OCI-LY1 (cell line): ENCODE data around the gene MNAT1.

Source experiments
- EZH2 ChIP-seq: fragments of 200-600 bp; sonication (generic), shearing (Covaris generic); IDR thresholded peaks from 2 replicates; pipeline ENCODE4 v1.8.0; 2017; ENCODE audit warnings: borderline replicate concordance, mixed run types, mild to moderate bottlenecking, antibody characterized with exemption, low read length, moderate library complexity, mixed read lengths
- TF ChIP-seq, protein P1 (sequence below): fragments of 200-600 bp; sonication (generic), shearing (Covaris generic); IDR thresholded peaks from 2 replicates; pipeline ENCODE4 v1.5.1; 2017; ENCODE audit warnings: mild to moderate bottlenecking, antibody characterized with exemption, low read length, moderate library complexity, mixed read lengths

DNA sequence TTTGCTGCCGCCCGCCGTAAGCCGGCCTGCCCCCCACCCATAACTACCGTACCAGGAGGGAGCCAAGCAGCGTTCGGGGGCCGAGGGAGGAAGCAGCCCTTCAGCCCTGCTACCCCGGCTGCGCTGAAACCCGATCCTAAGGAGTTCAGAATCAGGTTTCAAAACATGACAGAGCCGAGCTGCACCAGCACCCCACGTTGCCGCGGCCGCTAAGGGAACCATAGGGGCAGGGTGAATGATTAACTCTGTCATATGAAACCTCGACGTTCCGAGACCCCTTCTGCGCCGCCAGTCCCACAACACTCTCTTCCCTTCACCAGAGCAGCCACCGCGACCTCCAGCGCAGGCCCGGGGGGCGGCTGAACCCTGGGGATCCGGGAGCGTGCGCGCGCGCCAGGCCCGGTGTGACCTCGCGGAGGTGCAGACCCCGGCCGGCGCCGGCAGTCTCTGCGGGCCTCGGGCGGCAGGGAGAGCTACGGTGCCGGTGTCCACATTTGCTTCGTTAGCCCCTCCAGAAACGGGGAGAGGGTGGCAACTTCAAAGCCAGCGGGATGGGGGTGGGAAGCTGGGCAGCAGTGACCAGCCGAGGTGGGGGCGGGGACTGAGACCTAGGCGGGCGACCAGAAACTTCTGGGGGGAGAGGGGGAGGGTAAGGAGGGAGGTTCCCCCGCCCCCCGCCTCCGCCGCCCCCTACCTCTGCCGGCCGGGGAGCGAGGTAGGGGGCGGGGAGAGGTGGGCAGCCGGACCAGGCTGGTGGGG, 12.0 kb upstream of the MNAT1 start:
- TF ChIP-seq, protein P1, sequence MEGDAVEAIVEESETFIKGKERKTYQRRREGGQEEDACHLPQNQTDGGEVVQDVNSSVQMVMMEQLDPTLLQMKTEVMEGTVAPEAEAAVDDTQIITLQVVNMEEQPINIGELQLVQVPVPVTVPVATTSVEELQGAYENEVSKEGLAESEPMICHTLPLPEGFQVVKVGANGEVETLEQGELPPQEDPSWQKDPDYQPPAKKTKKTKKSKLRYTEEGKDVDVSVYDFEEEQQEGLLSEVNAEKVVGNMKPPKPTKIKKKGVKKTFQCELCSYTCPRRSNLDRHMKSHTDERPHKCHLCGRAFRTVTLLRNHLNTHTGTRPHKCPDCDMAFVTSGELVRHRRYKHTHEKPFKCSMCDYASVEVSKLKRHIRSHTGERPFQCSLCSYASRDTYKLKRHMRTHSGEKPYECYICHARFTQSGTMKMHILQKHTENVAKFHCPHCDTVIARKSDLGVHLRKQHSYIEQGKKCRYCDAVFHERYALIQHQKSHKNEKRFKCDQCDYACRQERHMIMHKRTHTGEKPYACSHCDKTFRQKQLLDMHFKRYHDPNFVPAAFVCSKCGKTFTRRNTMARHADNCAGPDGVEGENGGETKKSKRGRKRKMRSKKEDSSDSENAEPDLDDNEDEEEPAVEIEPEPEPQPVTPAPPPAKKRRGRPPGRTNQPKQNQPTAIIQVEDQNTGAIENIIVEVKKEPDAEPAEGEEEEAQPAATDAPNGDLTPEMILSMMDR: no peak
- TF ChIP-seq EZH2: no peak
